KG1 (cell line): Measurements from ENCODE around the gene CYP27A1.

Source experiments
- DNase-seq: peaks from one replicate; lab custom pipeline; 2025; lab: John Stamatoyannopoulos, UW

The CYP27A1 gene

GRCh38 chr2:218858671-218859555 is 77.0 kb downstream of the CYP27A1 start:
- no peak for DNase-seq

- DNase-seq, result no peak
Observed at GRCh38 chr2:218859556-218859987, 77.6 kb downstream of the CYP27A1 start, which contains the start of gene WNT6. WNT6 (plus strand) TSS chr2:218859805; CDS start chr2:218860038, 233 bp downstream.

- DNase-seq, result no peak
Observed at GRCh38 chr2:218859988-218860831, 78.3 kb downstream of the CYP27A1 start.

GRCh38 chr2:218860950-218861381 is 79.0 kb downstream of the CYP27A1 start:
- DNase-seq, result no peak

- DNase-seq, result no peak
Observed at GRCh38 chr2:218861645-218862318, 79.8 kb downstream of the CYP27A1 start.

- no peak for DNase-seq
Observed at GRCh38 chr2:218863021-218863520, 81.1 kb downstream of the CYP27A1 start.
